Activated CD4-positive, alpha-beta T cell treated with anti-CD3 and anti-CD28 coated beads, Interleukin-2, amount 10 ng/mL, durations not matched to agents 7 days and 5 days (primary cell): ENCODE results near the gene ANKLE1. TPM values are rescaled to one million over a fixed set of nuclear protein-coding genes. Genes with fewer than 3 reads are reported as not detected.
"Not testable (repeated sequence)": the region's sequence is repeated elsewhere in the genome, so short reads cannot be mapped to it uniquely, and the experiment has no call there.

ENCODE experiments used
- CTCF ChIA-PET: fragments of 350-600 bp; sonication (Branson Sonifier 250); formaldehyde crosslinking; loops from one replicate; lab custom pipeline; 2021; ENCODE audit warnings: antibody characterized with exemption; lab: Charles Lee
- POLR2A ChIA-PET: fragments of 350-600 bp; sonication (Branson Sonifier 250); formaldehyde crosslinking; loops from one replicate; lab custom pipeline; 2021; ENCODE audit warnings: antibody characterized with exemption; lab: Charles Lee
- DNase-seq: peaks from one replicate; pipeline ENCODE4 v3.0.0-alpha.2; 2020
- H3K27ac Mint-ChIP-seq: one replicate; pipeline ENCODE4 v1.8.0; 2021; ENCODE audit warnings: mild to moderate bottlenecking, moderate library complexity, mixed read lengths
- H3K27me3 Mint-ChIP-seq: one replicate; pipeline ENCODE4 v1.8.0; 2021; ENCODE audit warnings: mixed read lengths
- H3K36me3 Mint-ChIP-seq: one replicate; pipeline ENCODE4 v1.8.0; 2021; ENCODE audit warnings: low read depth, mixed read lengths
- H3K4me1 Mint-ChIP-seq: one replicate; pipeline ENCODE4 v1.8.0; 2021; ENCODE audit warnings: mixed read lengths
- H3K4me3 Mint-ChIP-seq: one replicate; pipeline ENCODE4 v1.8.0; 2021; ENCODE audit warnings: mild to moderate bottlenecking, moderate library complexity, mixed read lengths
- H3K9me3 Mint-ChIP-seq: one replicate; pipeline ENCODE4 v1.8.0; 2021; ENCODE audit warnings: mixed read lengths
- total RNA-seq, 2 experiments: library from RNA; stranded (reverse); gene quantifications; one replicate each; pipeline ENCODE4 v1.2.3, GENCODE V29; 2021

ANKLE1 gene
- total RNA-seq, 2 experiments from 2014 or later = 1.7 to 1.9 TPM

DNA sequence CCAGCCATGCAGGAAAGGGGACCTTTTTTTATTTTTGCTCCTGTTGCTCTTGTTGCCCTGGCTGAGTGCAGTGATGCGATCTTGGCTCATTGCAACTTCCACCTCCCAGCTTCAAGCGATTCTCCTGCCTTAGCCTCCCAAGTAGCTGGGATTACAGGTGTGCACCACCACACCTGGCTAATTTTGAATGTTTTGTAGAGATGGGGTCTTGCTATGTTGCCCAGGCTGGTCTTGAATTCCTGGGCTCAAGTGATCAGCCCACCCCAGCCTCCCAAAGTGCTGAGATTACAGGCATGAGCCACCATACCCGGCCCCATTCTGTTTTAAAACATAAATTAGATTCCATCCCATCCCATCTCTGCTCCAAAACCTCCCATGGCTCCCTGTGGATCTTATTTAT lies 6.8 kb upstream of the ANKLE1 start:
- H3K27ac Mint-ChIP-seq, H3K9me3 Mint-ChIP-seq, POLR2A ChIA-PET, DNase-seq, H3K4me1 Mint-ChIP-seq, CTCF ChIA-PET, H3K4me3 Mint-ChIP-seq, H3K27me3 Mint-ChIP-seq: not testable (repeated sequence)
- H3K36me3 Mint-ChIP-seq = peaks cover 32% of the 10 kb centered on the region

- no peaks in the 10 kb centered on the region for H3K27me3 Mint-ChIP-seq
- no peak overlapping the region for H3K27ac Mint-ChIP-seq
- no peak overlapping the region for H3K4me3 Mint-ChIP-seq
- H3K9me3 Mint-ChIP-seq = no peaks in the 10 kb centered on the region
- no peaks in the 10 kb centered on the region for H3K4me1 Mint-ChIP-seq
- ChIA-PET POLR2A (no interaction called here), CTCF (interaction anchor here (1.2 to 1.9 kb wide), 2 partner anchors 8 to 17 kb away, joined by 4 to 8 read pairs; partner anchors contain the start of gene BABAM1)
- DNase-seq = no peak
- H3K36me3 Mint-ChIP-seq = peaks cover 28% of the 10 kb centered on the region
Measured at GRCh38 chr19:17275441-17276175, 6.1 kb upstream of the ANKLE1 start.

DNA sequence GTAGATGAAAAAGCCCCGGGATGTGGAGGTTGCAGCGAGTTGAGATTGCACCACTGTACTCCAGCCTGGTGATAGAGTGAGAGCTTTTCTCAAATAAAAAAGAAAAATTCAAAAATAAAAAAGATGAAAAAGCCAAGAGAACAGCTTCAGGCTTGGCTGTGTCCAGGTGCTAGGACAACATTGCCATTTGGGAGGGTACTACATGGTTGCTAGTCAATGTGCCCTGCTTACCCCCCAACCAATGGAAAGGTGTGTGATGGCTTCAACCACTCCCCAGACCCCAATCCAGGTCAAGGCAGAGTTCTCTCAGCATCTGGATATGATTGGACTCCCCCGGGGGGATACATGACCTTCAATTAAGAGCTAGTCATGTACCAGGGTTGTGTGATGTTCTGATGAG lies 2.3 kb upstream of the ANKLE1 start:
- Mint-ChIP-seq H3K27ac (no peak overlapping the region), H3K36me3 (peaks cover 17% of the 10 kb centered on the region), H3K4me3 (no peak overlapping the region), H3K9me3 (no peaks in the 10 kb centered on the region), H3K27me3 (peaks cover 2% of the 10 kb centered on the region), H3K4me1 (peaks cover 13% of the 10 kb centered on the region)
- POLR2A ChIA-PET = interaction anchor here (0.7 kb wide), 1 partner anchor 12 kb away, joined by 3 read pairs; the partner anchor contains the start of gene BABAM1
- DNase-seq = no peak
- CTCF ChIA-PET = interaction anchor here (0.6 to 3.2 kb wide), 2 partner anchors 12 to 570 kb away, joined by 3 to 23 read pairs; no protein-coding TSS in a partner anchor

DNA sequence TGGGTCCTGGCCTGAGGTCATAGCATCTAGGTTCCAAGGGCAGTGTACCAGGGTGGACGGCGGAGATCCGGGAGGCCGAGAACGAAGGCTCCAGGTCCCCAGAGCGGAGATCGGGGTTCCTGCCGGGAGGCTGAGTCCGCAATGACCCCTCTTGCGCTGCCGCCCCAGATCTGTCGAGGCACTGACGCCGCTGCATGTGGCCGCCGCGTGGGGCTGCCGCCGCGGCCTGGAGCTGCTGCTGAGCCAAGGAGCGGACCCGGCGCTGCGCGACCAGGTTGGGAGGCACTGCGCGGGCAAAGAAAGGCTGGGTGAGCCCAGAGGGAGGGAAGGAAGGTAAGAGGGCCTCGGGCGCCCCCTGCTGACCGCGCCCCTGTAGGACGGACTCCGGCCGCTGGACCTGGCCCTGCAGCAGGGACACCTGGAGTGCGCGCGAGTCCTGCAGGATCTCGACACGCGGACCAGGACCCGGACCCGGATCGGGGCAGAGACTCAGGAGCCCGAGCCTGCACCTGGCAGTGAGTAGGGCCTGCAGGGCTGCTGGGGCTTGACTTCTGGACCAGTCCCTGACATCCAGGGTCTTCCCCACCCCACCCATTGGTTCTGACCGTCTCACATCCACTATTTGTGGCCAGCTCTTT lies 906 bp downstream of the ANKLE1 start:
- Mint-ChIP-seq H3K36me3 (peaks cover under 1% of the 10 kb centered on the region), H3K27ac (no peak overlapping the region), H3K4me3 (peak overlapping the region; percentile 72), H3K9me3 (no peaks in the 10 kb centered on the region), H3K4me1 (peaks cover 13% of the 10 kb centered on the region), H3K27me3 (peaks cover 2% of the 10 kb centered on the region)
- ChIA-PET POLR2A (no interaction called here), CTCF (interaction anchor here (0.6 to 3.8 kb wide), 16 partner anchors 9 to 622 kb away, joined by 3 to 23 read pairs (median 5); partner anchors contain the start of genes ABHD8, BABAM1, DDA1 and TMEM38A)
- peak; percentile 79 for DNase-seq

GRCh38 chr19:17283504-17283996 lies 1.8 kb downstream of the ANKLE1 start:
- no peak for DNase-seq
- Mint-ChIP-seq H3K4me1 (peaks cover 13% of the 10 kb centered on the region), H3K9me3 (no peaks in the 10 kb centered on the region), H3K4me3 (no peak overlapping the region), H3K27ac (no peak overlapping the region), H3K27me3 (peaks cover 2% of the 10 kb centered on the region), H3K36me3 (no peaks in the 10 kb centered on the region)
- ChIA-PET POLR2A (no interaction called here), CTCF (interaction anchor here (0.6 to 3.8 kb wide), 12 partner anchors 9 to 210 kb away, joined by 3 to 12 read pairs (median 5); partner anchors contain the start of genes BABAM1, DDA1 and USHBP1)

- CTCF ChIA-PET = interaction anchor here (0.5 to 1.1 kb wide), 3 partner anchors 20 to 100 kb away, joined by 3 to 6 read pairs (median 3); no protein-coding TSS in a partner anchor
- no peak overlapping the region for H3K27ac Mint-ChIP-seq
- DNase-seq = no peak
- H3K4me3 Mint-ChIP-seq = no peak overlapping the region
- peaks cover 15% of the 10 kb centered on the region for H3K4me1 Mint-ChIP-seq
- no peaks in the 10 kb centered on the region for H3K9me3 Mint-ChIP-seq
- peaks cover 5% of the 10 kb centered on the region for H3K27me3 Mint-ChIP-seq
- H3K36me3 Mint-ChIP-seq = no peaks in the 10 kb centered on the region
- POLR2A ChIA-PET = no interaction called here
Measured at GRCh38 chr19:17285415-17286135, 3.9 kb downstream of the ANKLE1 start.

DNA sequence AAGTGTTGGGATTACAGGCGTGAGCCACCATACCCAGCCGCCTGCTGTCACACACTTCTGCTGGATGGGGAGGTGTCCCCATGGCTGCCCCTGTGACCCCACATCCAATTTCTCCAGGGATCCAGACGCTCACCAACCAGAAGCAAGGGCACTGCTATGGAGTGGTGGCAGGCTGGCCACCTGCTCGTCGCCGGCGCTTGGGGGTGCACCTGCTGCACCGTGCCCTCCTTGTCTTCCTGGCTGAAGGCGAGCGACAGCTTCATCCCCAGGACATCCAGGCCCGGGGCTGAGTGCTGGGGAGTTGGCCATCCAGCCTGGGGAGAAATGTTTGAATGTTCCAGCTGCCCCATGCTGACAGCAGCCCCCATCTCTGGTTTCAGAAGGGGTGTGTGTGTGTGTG lies 4.6 kb downstream of the ANKLE1 start:
- H3K27ac Mint-ChIP-seq = no peak overlapping the region
- ChIA-PET POLR2A (no interaction called here), CTCF (interaction anchor here (0.7 to 1.1 kb wide), 2 partner anchors 10 to 20 kb away, joined by 3 to 6 read pairs; no protein-coding TSS in a partner anchor)
- DNase-seq = no peak
- no peaks in the 10 kb centered on the region for H3K36me3 Mint-ChIP-seq
- H3K4me3 Mint-ChIP-seq = no peak overlapping the region
- peaks cover 14% of the 10 kb centered on the region for H3K4me1 Mint-ChIP-seq
- no peaks in the 10 kb centered on the region for H3K9me3 Mint-ChIP-seq
- peaks cover 5% of the 10 kb centered on the region for H3K27me3 Mint-ChIP-seq

- no peak for DNase-seq
- no peaks in the 10 kb centered on the region for H3K36me3 Mint-ChIP-seq
- H3K27ac Mint-ChIP-seq = no peak overlapping the region
- H3K27me3 Mint-ChIP-seq = peaks cover 5% of the 10 kb centered on the region
- ChIA-PET CTCF (interaction anchor here (0.7 to 1.6 kb wide), 3 partner anchors 9 to 30 kb away, joined by 3 to 6 read pairs (median 3); no protein-coding TSS in a partner anchor), POLR2A (no interaction called here)
- H3K4me1 Mint-ChIP-seq = peaks cover 11% of the 10 kb centered on the region
- no peaks in the 10 kb centered on the region for H3K9me3 Mint-ChIP-seq
- no peak overlapping the region for H3K4me3 Mint-ChIP-seq
Measured at GRCh38 chr19:17286752-17287151, 5.1 kb downstream of the ANKLE1 start.

DNA sequence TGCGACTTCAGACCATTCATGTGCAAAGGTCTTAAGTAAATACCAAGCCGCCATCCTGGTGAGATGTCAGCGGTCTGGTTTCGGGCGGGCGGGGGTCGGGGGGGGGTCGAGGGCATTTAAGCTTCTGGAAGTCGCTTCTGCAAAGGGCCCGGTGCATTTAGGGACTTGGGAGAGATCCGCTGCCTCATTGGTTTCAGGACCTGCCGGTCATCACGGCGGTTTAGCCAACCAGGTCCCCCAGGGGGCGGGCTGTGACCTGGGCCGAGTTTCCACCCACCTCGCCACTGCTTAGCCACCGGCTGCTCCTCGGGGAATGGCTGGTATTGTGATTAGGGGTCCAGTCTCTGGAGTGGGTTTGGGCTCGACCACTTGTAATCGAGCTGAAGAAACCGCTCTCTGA lies 7.8 kb downstream of the ANKLE1 start:
- ChIA-PET POLR2A (no interaction called here), CTCF (interaction anchor here (4.6 kb wide), 1 partner anchor 8 kb away, joined by 23 read pairs; the partner anchor contains the start of gene ANKLE1)
- peak; percentile 30 for DNase-seq
- H3K4me3 Mint-ChIP-seq = no peak overlapping the region
- peaks cover 3% of the 10 kb centered on the region for H3K27me3 Mint-ChIP-seq
- H3K9me3 Mint-ChIP-seq = no peaks in the 10 kb centered on the region
- H3K36me3 Mint-ChIP-seq = no peaks in the 10 kb centered on the region
- peaks cover 11% of the 10 kb centered on the region for H3K4me1 Mint-ChIP-seq
- no peak overlapping the region for H3K27ac Mint-ChIP-seq

DNA sequence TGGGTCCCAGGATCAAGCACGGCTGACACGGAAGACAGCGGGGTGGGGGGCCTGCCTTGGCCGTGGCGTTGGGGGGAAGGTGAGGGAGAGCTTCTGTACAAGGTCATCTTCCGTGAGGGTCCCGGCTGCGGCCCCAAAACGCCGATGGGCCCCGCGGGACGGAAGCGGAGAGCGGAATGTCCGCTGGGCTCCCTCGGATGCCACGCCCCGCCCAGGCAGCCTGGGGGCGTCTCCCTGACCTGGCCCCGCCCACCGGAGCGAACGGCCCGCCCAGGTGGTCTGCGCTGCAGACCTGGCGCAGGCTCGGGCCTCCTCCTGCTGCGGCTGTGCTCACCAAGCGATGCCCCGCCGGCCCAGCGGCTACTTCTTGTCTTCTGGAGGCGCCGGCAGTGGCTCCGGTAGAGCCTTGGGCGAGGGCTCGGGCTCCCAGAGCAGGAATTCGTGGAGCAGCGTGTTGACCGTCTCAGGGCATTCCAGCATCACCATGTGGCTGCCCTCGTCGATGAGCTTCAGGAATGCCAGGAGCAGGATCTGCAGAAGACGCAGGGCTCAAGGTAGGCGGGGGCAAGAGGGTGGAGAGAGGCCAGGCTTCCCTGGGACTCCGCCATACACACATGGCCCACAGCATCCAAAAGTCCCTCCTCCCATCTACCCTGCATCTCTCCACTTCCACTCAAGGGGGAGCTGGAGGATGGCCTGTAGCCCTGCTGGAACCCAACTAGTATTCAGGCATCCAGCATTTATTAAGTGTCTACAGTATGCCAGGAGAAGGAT lies 10.8 kb downstream of the ANKLE1 start:
- DNase-seq = peak; percentile 85
- Mint-ChIP-seq H3K9me3 (no peaks in the 10 kb centered on the region), H3K27me3 (peaks cover 3% of the 10 kb centered on the region), H3K36me3 (no peaks in the 10 kb centered on the region), H3K27ac (peak overlapping the region; percentile 85), H3K4me1 (peaks cover 11% of the 10 kb centered on the region), H3K4me3 (peak overlapping the region; percentile 83)
- ChIA-PET CTCF (interaction anchor here (0.7 to 4.6 kb wide), 12 partner anchors 9 to 1127 kb away, joined by 3 to 23 read pairs (median 4); partner anchors contain the start of genes ABHD8, ANKLE1, MRPL34 and SSBP4), POLR2A (interaction anchor here (0.9 kb wide), 1 partner anchor 113 kb away, joined by 3 read pairs; no protein-coding TSS in a partner anchor)

- Mint-ChIP-seq H3K27me3 (peaks cover 3% of the 10 kb centered on the region), H3K27ac (no peak overlapping the region), H3K36me3 (peaks cover 5% of the 10 kb centered on the region), H3K4me1 (peaks cover 11% of the 10 kb centered on the region), H3K4me3 (no peak overlapping the region), H3K9me3 (no peaks in the 10 kb centered on the region)
- CTCF ChIA-PET = interaction anchor here (0.5 to 4.6 kb wide), 10 partner anchors 10 to 1126 kb away, joined by 3 to 23 read pairs (median 4); partner anchors contain the start of genes ANKLE1, BABAM1 and SSBP4
- DNase-seq = no peak
- POLR2A ChIA-PET = no interaction called here
Measured at GRCh38 chr19:17293605-17294004, 11.9 kb downstream of the ANKLE1 start.
